GM12873 (cell line): ENCODE results near the gene MAU2.

Experiments
- TF ChIP-seq, protein P1 (sequence below): IDR thresholded peaks from 2 replicates; pipeline ENCODE4 v1.5.1; 2012; ENCODE audit warnings: low read depth, mild to moderate bottlenecking, moderate library complexity, low read length, control low read depth; ENCODE audit not compliant: insufficient read depth; ENCODE audit errors: missing control alignments

MAU2 gene

DNA sequence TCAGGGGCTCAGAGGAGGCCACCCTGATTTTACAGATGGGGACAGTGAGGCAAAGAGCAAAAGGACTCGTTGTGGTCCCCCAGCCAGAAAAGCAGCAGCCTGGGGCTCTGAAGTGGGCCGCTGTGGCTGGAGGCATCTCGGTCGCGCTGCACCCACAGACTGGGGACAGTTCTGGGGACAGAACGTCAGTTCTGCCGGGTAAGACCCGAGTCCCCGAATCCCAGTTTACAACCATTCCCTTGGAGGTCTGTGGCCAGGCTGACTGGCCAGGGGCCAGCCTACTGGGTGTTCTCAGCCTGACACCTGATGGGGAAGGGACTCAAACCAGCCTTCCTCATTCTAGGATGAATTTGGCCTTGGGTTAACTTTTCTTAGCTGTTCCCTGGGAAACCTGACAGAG lies 14.4 kb upstream of the MAU2 start:
- TF ChIP-seq, protein P1, sequence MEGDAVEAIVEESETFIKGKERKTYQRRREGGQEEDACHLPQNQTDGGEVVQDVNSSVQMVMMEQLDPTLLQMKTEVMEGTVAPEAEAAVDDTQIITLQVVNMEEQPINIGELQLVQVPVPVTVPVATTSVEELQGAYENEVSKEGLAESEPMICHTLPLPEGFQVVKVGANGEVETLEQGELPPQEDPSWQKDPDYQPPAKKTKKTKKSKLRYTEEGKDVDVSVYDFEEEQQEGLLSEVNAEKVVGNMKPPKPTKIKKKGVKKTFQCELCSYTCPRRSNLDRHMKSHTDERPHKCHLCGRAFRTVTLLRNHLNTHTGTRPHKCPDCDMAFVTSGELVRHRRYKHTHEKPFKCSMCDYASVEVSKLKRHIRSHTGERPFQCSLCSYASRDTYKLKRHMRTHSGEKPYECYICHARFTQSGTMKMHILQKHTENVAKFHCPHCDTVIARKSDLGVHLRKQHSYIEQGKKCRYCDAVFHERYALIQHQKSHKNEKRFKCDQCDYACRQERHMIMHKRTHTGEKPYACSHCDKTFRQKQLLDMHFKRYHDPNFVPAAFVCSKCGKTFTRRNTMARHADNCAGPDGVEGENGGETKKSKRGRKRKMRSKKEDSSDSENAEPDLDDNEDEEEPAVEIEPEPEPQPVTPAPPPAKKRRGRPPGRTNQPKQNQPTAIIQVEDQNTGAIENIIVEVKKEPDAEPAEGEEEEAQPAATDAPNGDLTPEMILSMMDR, result no peak

DNA sequence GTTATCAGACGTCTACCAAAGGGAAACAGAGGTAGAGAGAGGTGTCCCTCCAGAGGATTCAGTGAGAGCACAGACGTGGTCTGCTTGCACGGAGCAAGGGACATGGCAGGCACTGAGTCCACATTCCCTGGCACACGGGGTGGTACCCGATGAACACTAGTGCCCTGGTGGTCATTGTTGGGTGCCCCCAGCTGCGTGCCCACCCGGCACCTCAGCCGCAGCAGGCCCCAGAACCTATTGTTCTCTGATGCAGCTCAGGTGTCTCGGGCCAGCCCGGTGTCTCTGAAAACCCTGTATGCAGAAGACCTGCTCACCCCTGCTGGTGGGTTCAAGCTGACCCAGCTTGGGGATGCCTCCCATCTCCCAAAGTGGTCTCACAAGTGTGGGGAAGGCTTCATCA lies 12.3 kb upstream of the MAU2 start:
- TF ChIP-seq, protein P1, result no peak

DNA sequence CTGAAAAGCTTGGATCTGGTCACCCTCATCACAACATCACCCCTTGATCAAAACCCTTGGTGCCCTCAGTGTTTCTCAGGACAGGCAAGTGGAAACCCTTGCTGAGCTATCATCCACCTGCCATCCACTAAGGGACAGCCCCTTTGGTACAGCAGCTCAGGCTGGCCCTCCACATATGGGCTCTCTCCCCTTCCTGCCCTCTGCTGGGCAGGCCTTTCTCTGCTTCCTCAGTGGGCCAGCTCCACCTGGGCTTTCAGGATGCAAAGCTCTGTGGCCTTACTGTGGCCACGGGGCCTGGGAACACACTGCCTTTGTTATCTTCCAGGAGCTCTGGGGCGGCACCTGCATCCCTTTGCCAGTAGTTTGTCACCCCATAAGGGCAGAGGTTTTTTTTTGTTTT lies 5.2 kb upstream of the MAU2 start:
- TF ChIP-seq, protein P1, result no peak

DNA sequence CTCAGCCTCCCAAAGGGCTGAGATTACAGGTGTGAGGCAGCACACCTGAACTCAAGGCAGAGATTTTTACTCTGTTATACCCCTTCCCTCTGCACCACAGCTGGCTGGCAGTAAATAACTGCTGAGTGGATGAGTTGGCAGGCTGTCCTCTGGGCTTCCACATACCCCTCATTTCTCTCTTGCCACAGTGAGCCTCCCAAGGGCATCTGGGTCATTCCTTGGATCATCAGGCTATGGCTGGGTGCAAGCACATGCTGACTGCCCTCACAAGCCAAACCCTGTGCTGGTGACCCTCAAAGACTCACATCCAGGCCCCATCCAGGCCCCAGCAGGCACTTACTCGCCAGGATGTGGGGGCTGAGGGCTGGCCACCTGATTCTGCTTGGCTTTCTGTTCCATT lies 4.5 kb upstream of the MAU2 start:
- TF ChIP-seq, protein P1, result no peak

DNA sequence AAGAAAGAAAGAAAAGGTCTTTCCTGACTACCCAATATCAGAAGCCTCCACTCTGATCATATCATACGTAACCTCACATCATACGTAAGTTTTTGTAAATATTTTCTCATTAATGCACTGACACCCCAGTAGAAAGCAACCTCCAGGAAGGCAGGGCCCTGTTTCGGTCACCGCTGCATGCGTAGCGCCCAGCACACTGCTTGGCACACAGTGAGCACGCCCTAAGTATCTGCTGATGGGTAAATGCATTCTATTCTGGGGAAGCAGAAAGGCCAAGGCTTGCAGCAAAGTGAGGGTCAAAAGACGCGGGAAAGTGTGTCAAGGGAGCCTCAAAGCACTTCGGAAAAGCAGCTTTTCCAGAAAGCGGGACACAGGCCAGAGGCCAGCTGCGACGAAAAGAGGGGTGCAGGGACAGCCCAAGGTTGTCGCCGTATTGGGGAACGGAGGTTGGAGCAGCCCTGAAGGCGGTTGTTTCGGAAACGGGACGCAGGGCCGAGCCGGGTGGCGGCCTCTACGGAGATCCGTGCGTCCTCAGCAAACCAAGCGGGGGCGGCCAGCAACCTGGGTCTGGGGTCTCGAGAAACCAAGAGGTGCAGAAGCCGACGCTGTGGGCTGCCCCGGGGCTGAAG lies 783 bp upstream of the MAU2 start:
- TF ChIP-seq, protein P1, result no peak

DNA sequence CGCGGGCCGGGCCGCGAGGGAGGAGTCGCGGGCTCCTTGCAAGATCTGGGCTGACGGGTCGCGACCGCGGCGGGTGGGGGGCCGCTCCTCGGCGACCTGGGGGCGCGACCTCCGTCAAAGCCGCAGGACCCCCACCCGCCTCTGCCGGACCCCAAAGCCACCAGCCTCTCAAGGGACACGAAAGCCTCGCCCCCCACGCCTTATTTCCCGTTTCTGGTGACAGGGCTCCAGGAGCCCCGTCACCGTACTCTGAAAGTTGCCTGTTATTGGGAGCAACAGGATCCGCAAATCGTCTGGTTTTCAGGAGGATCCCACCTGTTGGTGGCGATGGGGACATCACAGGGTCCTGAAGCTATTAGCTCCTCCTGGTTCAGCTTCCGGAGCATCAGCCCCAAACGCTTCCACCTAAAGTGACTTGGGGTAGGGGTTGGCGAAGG lies 530 bp downstream of the MAU2 start:
- TF ChIP-seq, protein P1, result no peak

DNA sequence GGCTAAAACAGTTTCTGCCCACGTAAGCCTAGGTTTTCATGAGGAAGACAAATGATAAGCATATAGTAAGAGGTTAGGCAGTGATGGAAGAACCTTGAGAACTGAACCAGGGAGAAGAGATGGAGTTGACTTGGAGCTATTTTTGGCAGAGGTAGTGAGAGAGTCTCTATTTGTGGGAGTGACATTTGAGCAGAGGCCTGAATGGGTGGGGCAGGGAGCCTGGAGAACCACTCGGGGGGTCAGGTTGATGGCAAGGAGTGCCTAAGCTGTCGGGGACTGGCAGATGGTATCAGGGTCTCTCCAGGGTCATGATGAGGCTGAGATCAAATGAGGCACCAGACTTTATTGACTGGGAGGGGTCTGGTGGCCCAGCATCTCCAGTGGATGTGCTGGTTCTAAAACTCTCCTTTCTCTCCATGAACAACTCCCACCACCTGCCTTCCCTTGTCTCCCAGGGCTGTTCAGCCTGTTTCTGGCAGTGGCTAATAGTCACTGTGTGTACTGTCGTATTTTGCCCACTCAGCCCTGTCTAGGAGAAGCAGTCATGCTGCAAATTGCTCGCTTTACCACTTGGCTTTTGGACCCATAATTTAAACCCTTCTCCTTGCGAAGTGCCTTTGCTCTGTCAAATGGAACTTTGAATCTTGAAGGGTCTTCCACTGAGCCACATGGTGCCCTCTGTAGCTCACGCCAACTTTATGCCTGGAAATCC lies 3.6 kb downstream of the MAU2 start:
- TF ChIP-seq, protein P1, result no peak
